GM12872 (cell line): ENCODE measurements around the gene COA7.

ENCODE experiments used
- CTCF ChIP-seq: IDR thresholded peaks from 3 replicates; pipeline ENCODE4 v1.5.1; 2011; ENCODE audit warnings: low read depth, mild to moderate bottlenecking, low read length, moderate library complexity; ENCODE audit not compliant: insufficient read depth

COA7 gene

GRCh38 chr1:52697795-52698674 is at the start of gene COA7:
COA7 (minus strand) TSS chr1:52698347; CDS start chr1:52698326, 21 bp downstream.
- no peak for TF ChIP-seq CTCF

GRCh38 chr1:52747450-52747849 is 49.3 kb upstream of the COA7 start:
- TF ChIP-seq CTCF, result no peak

- no peak for TF ChIP-seq CTCF
Observed at GRCh38 chr1:52746189-52746588, 48.0 kb upstream of the COA7 start.

GRCh38 chr1:52741259-52741658 is 43.1 kb upstream of the COA7 start:
- TF ChIP-seq CTCF, result no peak

- no peak for TF ChIP-seq CTCF
Observed at GRCh38 chr1:52739699-52740467, 41.7 kb upstream of the COA7 start.

- no peak for TF ChIP-seq CTCF
Observed at GRCh38 chr1:52738893-52739292, 40.7 kb upstream of the COA7 start.

- TF ChIP-seq CTCF, result no peak
Observed at GRCh38 chr1:52738148-52738547, 40.0 kb upstream of the COA7 start.
